SU-DHL-6 (cell line): ENCODE results near the gene CCNI.

ENCODE experiments used
- H2AFZ ChIP-seq: fragments of 200-600 bp; sonication (generic); 2 replicates; pipeline ENCODE4 v1.6.1; 2014; ENCODE audit warnings: low read depth, mild to moderate bottlenecking, moderate library complexity, mixed read lengths, antibody characterized with exemption, low read length; ENCODE audit not compliant: severe bottlenecking
- H3F3A ChIP-seq: fragments of 200-600 bp; shearing (Covaris generic); 2 replicates; pipeline ENCODE4 v1.6.0; 2016; ENCODE audit warnings: antibody characterized with exemption, mild to moderate bottlenecking; ENCODE audit not compliant: insufficient read depth
- H3K27ac ChIP-seq: fragments of 200-600 bp; sonication (generic); 2 replicates; pipeline ENCODE4 v1.5.1; 2016; ENCODE audit warnings: low read depth, mild to moderate bottlenecking, low read length, moderate library complexity, mixed read lengths
- H3K27me3 ChIP-seq: fragments of 200-600 bp; sonication (generic), shearing (Covaris generic); 2 replicates; pipeline ENCODE4 v1.6.0; 2014; ENCODE audit warnings: mild to moderate bottlenecking, low read length
- H3K36me3 ChIP-seq: fragments of 200-600 bp; sonication (generic); 2 replicates; pipeline ENCODE4 v1.6.1; 2014; ENCODE audit warnings: mild to moderate bottlenecking, low read length, mixed read lengths
- H3K4me2 ChIP-seq: fragments of 300-600, 200-600 bp; shearing (Covaris generic), sonication (generic); 2 replicates; pipeline ENCODE4 v1.6.0; 2014; ENCODE audit warnings: low read length, low read depth, mild to moderate bottlenecking; ENCODE audit not compliant: poor library complexity, severe bottlenecking
- H3K4me3 ChIP-seq: fragments of 200-600 bp; sonication (generic); 2 replicates; pipeline ENCODE4 v1.5.1; 2014; ENCODE audit warnings: antibody characterized with exemption, low read length, mild to moderate bottlenecking, mixed read lengths; ENCODE audit not compliant: insufficient read depth, poor library complexity, severe bottlenecking
- H3K79me2 ChIP-seq: fragments of 200-600 bp; sonication (generic); 2 replicates; pipeline ENCODE4 v1.6.1; 2014; ENCODE audit warnings: mild to moderate bottlenecking, low read length, moderate library complexity; ENCODE audit not compliant: insufficient read depth
- H3K9ac ChIP-seq: fragments of 200-600 bp; sonication (generic); 2 replicates; pipeline ENCODE4 v1.7.0; 2014; ENCODE audit warnings: mild to moderate bottlenecking, low read length
- H3K9me2 ChIP-seq: fragments of 200-600 bp; sonication (generic); replicated peaks from 2 replicates; pipeline ENCODE4 v1.6.1; 2014; ENCODE audit warnings: low read length; ENCODE audit not compliant: insufficient read depth
- H3K9me3 ChIP-seq: fragments of 200-600 bp; sonication (generic); 2 replicates; pipeline ENCODE4 v1.6.1; 2014; ENCODE audit warnings: low read length, mixed read lengths; ENCODE audit not compliant: insufficient read depth
- H4K20me1 ChIP-seq: fragments of 200-600 bp; sonication (generic); 2 replicates; pipeline ENCODE4 v1.6.1; 2014; ENCODE audit warnings: low read depth, mild to moderate bottlenecking, antibody characterized with exemption, low read length, moderate library complexity, mixed read lengths
- EZH2phosphoT487 ChIP-seq: fragments of 200-600 bp; sonication (generic), shearing (Covaris generic); conservative IDR thresholded peaks from 2 replicates; pipeline ENCODE4 v1.6.1; 2018; ENCODE audit warnings: mild to moderate bottlenecking, antibody characterized with exemption, low read length, moderate library complexity, mixed read lengths
- TF ChIP-seq, protein P1 (sequence below): fragments of 200-600 bp; sonication (generic); IDR thresholded peaks from one replicate; pipeline ENCODE4 v1.5.1; 2017; ENCODE audit warnings: antibody characterized with exemption, mild to moderate bottlenecking, low read length, moderate library complexity; ENCODE audit not compliant: insufficient read depth, poor library complexity, severe bottlenecking

Gene CCNI

DNA sequence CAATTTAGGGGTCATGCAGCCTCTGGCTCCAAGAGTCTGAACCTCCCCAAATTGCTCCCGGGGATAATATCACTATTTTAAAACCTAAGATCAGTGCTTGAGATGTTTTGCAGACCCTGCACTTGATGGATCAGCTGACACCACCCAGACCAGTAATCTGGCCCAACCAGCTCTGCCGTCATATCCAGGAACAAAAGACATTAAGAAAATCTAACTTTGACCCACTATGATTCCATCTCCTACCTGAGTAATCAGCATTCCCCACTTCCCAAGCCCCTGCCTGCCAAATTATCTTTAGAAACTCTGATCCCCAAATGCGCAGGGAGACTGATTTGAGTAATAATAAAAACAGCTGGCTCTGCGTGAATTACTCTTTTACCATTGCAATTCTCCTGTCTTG, 46.9 kb upstream of the CCNI start:
- Histone ChIP-seq H3K36me3 (no peaks in the 10 kb centered on the region), H3K27me3 (no peaks in the 10 kb centered on the region), H3K27ac (no peak overlapping the region), H3K9me2 (no peaks in the 10 kb centered on the region), H3F3A (peaks cover 6% of the 10 kb centered on the region; the same call in 1 of the 2 replicates), H3K4me3 (no peak overlapping the region), H4K20me1 (no peaks in the 10 kb centered on the region), H2AFZ (no peak overlapping the region), H3K9ac (no peak overlapping the region), H3K4me2 (no peak overlapping the region), H3K79me2 (no peaks in the 10 kb centered on the region), H3K9me3 (no peaks in the 10 kb centered on the region)
- no peak for TF ChIP-seq EZH2phosphoT487
- TF ChIP-seq, protein P1, sequence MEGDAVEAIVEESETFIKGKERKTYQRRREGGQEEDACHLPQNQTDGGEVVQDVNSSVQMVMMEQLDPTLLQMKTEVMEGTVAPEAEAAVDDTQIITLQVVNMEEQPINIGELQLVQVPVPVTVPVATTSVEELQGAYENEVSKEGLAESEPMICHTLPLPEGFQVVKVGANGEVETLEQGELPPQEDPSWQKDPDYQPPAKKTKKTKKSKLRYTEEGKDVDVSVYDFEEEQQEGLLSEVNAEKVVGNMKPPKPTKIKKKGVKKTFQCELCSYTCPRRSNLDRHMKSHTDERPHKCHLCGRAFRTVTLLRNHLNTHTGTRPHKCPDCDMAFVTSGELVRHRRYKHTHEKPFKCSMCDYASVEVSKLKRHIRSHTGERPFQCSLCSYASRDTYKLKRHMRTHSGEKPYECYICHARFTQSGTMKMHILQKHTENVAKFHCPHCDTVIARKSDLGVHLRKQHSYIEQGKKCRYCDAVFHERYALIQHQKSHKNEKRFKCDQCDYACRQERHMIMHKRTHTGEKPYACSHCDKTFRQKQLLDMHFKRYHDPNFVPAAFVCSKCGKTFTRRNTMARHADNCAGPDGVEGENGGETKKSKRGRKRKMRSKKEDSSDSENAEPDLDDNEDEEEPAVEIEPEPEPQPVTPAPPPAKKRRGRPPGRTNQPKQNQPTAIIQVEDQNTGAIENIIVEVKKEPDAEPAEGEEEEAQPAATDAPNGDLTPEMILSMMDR: no peak

DNA sequence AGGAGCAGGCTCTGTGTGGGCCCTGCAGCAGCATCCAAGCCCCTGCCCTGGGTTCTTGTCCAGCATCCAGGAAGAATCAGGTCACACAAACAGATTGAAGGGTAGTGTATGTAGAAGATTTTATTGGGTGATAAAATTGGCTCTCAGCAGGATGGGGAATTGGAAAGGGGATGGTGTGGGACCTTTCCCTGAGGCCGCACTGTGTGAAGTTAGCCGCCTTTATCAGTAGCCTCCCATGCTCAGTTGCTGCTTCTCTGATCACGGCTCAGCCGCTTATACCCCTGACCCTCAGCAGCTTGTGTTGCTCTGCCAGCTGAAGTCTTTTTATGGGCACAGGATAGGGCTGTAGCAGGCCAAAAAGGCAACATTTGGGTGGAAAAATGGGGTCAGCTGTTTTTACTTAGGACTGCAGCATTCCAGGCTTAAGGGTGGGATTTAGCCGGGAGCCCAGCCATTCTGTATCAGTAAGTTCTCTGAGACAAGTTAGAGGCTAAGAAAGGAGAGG, 46.0 kb upstream of the CCNI start:
- Histone ChIP-seq H3K27ac (no peak overlapping the region), H3K36me3 (no peaks in the 10 kb centered on the region), H3K4me2 (no peak overlapping the region), H3K4me3 (no peak overlapping the region), H2AFZ (no peak overlapping the region), H3K79me2 (no peaks in the 10 kb centered on the region), H3K9ac (no peak overlapping the region), H3K9me3 (no peaks in the 10 kb centered on the region), H4K20me1 (no peaks in the 10 kb centered on the region), H3F3A (peaks cover 2% of the 10 kb centered on the region; the same call in 1 of the 2 replicates), H3K27me3 (no peaks in the 10 kb centered on the region), H3K9me2 (no peaks in the 10 kb centered on the region)
- TF ChIP-seq, protein P1: no peak
- no peak for TF ChIP-seq EZH2phosphoT487

DNA sequence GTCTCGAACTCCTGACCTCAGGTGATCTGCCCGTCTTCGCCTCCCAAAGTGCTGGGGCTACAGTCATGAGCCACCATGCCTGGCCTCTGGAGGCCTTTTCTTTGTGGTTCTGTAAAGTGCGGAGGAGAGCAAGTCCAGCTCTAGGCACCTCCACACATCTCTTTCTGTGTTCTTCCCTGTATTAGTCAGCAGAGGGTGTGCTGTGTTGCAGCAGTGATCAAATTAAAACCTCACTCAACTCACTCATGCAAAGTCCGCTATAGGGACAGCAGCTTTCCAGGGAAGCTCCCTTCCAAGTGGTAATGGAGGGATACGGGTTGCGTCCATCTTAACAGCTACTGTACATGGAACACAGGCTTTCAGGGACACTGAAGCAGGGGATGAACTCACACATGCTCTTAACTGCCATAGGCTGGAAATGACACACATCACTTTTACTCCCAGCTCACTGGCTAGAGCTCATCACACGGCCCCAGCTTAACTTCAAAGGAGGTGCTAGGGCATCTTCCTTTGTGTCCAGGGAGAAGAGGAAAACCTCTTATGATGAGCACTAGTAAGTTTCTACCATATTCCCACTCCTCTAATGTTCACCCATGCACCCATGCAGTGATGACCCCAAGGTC, 45.2 kb upstream of the CCNI start:
- H3K9me2 ChIP-seq: no peaks in the 10 kb centered on the region
- no peaks in the 10 kb centered on the region for H3K79me2 ChIP-seq
- H3F3A ChIP-seq: no peaks in the 10 kb centered on the region
- H2AFZ ChIP-seq: no peak overlapping the region
- TF ChIP-seq, protein P1: no peak
- TF ChIP-seq EZH2phosphoT487: no peak
- no peak overlapping the region for H3K4me2 ChIP-seq
- no peaks in the 10 kb centered on the region for H3K27me3 ChIP-seq
- H3K36me3 ChIP-seq: no peaks in the 10 kb centered on the region
- H3K4me3 ChIP-seq: no peak overlapping the region
- H3K27ac ChIP-seq: no peak overlapping the region
- no peaks in the 10 kb centered on the region for H4K20me1 ChIP-seq
- H3K9me3 ChIP-seq: no peaks in the 10 kb centered on the region
- no peak overlapping the region for H3K9ac ChIP-seq
